ENCODE measurements around the gene SKI.

- no peak for TF ChIP-seq CTCF (conservative IDR thresholded peaks at IDR 0.05; ENCODE audit: low read length)
- no peak for TF ChIP-seq EZH2phosphoT487 (IDR thresholded peaks at IDR 0.05; ENCODE audit: borderline replicate concordance, low read depth, low read length)
Observed at GRCh38 chr1:2208309-2209239, 19.5 kb upstream of the SKI start.

All from OCI-LY7 (cell line).